Activated CD4-positive, CD25-positive, alpha-beta regulatory T cell treated with anti-CD3 and anti-CD28 coated beads, Interleukin-2, amount 50 U/mL, for 16 hours (primary cell): ENCODE measurements around the gene APOBEC3B.
"Not testable (repeated sequence)": the region's sequence is repeated elsewhere in the genome, so short reads cannot be mapped to it uniquely, and the experiment has no call there.

Experiments used
- DNase-seq: peaks from one replicate; pipeline ENCODE4 v3.0.0-alpha.2; 2020; ENCODE audit warnings: low read depth, low spot score

APOBEC3B gene

GRCh38 chr22:39031434-39032295 lies 49.5 kb downstream of the APOBEC3B start:
- DNase-seq: not testable (repeated sequence)

- not testable (repeated sequence) for DNase-seq
Measured at GRCh38 chr22:39037071-39037470, 54.9 kb downstream of the APOBEC3B start.

- DNase-seq: no peak
Measured at GRCh38 chr22:39039306-39040126, 57.4 kb downstream of the APOBEC3B start.

GRCh38 chr22:39040155-39040537 lies 58.0 kb downstream of the APOBEC3B start:
- not testable (repeated sequence) for DNase-seq

GRCh38 chr22:39040538-39041296 lies 58.6 kb downstream of the APOBEC3B start, which contains the start of gene APOBEC3F:
APOBEC3F (plus strand) TSS chr22:39040864; CDS start chr22:39040961, 97 bp downstream.
- peak; percentile 15 for DNase-seq

GRCh38 chr22:39041908-39042307 lies 59.8 kb downstream of the APOBEC3B start:
- DNase-seq: no peak
